Bone marrow (tissue), 2 donors: ENCODE results near the gene CYRIA.

Source experiments
- DNase-seq, 2 donors: peaks; one replicate each; lab custom pipeline; 2025; lab: John Stamatoyannopoulos, UW

CYRIA gene

DNA sequence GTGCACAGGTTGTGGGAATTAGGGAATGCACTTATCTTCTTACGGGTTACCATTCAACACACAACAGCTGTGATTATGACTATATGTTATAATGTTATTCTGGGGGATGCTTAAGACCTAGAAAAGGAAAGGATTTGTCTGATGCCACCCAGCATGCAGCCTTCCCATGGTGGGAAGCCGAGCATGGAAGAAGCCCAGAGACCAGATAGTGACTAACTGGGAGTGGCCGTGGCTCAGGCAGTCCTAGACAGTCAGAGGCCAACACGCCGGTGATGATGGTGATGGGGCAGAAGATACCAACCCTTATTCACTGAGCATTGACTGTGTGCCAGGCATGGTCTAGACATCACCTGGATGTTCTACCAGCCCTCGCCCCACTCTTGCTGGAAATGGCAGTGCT lies 35.9 kb downstream of the CYRIA start:
- no peak for DNase-seq

DNA sequence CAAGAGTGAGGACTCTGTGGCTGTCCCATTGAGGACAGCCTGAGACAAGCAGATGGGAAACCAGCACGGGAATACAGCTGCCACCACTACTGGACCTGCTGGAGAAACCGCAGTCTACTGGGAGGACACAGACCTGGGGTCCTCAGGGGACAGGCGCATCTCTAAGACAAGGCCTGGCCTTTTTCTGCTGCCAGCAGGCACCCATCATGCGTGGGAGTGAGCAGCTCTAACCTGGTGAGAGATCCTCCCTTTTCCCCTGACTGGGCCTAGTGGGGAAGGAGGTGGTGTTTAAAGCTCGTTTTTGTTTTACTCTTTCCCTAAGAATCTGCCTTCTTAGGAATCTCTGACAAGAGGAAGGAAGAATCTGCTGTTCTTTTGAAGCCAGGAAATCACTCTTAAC lies 36.6 kb downstream of the CYRIA start:
- no peak for DNase-seq

DNA sequence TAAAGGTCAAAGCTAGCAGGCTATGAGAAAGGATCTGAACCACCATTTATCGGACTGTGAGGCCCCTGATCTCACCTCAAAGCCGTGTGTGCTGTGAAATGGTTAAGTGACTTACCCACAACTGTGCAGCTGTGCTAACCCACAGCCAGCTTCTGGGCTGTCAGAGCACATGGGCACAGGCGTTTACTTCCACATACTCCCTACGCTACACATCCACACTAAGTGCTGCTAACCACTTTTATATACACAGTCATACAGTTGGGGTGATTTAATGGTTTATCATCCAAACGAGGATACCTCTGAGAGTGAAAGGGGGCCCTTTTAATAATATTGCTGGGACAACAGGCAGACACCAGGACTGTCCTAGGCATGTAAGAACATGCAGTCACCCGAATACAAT lies 37.3 kb downstream of the CYRIA start:
- DNase-seq, result no peak

DNA sequence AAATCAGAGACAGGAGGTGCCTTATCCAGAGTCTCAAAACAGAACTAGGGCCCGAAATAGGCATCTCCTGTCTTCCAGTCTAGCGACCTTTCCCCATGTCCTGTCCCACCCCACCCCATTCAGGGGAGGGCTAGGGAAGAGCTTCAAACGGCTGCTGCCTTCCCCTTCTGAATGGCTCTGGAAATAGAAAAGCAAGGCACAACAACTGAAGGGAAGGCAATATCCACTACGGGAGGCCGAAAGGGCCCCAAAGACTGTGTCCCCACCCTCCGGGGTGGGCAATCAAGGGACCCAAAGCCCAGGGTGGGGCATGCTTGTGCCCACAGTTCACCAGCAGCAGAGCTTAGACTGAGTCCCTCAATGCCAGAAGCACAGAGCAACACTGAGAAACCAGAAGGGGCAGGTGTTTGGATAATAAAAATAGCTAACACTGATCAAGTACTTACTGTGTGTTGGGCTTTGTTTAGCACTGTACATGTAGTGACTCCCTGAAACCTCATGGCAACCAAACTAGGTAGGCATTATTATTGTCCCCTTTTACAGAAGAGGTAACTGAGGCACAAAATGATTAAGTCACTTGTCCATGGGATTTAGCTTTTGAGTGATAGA lies 38.5 kb downstream of the CYRIA start:
- no peak for DNase-seq

DNA sequence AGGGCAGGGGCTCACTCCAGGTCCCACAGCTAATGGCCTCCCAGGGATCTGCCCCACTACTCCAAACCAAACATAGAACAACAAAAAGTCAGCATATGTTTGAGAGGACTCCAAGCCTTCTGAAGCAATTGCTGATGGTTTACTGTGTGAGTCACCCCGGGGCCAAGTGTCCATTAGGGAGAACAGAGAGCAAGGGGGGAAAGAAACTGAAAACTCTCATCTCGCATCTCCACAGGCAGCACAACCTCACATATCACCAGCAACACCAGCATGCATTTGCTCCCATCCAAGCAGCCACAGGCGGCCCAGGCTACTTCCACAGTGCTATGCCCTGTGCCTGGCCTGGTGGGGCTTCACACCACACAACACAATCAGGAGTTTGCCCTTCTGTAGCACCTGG lies 39.1 kb downstream of the CYRIA start:
- peak in 1 of 2 donors; percentile 6 for DNase-seq

DNA sequence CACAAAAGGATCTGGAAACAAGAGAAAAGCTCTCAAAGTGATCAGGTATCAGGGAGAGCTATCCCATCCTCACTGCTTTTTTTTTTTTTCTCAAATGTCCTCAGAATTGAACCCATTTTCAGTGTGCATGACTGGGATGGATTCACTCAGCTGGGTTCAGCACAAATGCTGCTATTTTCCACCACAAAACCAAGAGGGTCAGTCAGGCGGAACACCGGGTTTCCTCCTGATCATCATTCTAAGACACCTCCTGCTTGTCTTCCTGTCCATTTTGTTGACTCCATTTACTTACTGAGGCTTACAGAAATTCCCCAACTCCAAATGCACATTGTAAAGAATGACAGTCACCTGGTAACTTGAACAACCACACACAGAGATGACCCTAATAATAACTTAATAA lies 39.9 kb downstream of the CYRIA start:
- no peak for DNase-seq

DNA sequence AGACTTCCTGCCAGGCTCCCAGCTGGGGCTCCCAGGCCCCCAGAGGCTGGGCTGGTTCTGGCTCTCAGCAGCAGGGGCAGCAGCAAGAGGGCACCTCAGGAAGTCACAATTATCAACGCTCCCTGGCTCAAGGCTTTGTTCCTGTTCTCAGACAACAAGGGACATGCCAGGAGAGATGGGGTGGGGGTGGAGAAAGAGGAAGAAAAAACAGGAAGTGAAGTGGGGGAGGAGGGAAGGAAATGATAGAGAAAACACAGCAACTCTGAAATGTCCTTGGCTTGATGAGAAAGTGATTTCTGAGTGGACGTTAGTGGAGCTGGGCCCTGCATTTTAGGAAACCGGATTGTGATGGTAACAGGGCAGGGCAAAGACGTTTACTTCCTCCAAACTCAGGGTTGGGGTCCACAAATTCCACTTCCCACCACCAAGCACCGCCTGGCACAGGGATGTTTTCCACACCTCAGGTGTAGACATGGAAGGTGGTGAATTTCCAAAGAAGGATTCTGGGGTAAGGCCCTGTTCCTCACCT lies 40.4 kb downstream of the CYRIA start:
- peak; percentile 27 to 82 for DNase-seq

DNA sequence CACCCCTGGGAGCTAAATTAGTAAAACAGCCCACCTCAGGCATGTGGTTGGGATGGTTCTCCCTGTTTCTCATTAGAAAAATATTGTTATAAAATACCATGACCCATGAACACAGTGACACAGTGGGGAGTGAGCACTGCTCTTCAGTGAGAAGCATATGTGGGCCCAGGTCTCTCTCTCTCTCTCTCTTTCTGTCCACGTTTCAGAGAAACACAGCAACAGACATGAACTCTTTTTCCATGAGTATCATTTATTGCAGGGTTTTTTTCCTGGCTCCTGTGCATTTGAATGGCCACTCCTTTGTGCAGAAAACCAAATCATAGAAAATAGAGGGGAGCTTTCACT lies 41.2 kb downstream of the CYRIA start:
- no peak for DNase-seq

DNA sequence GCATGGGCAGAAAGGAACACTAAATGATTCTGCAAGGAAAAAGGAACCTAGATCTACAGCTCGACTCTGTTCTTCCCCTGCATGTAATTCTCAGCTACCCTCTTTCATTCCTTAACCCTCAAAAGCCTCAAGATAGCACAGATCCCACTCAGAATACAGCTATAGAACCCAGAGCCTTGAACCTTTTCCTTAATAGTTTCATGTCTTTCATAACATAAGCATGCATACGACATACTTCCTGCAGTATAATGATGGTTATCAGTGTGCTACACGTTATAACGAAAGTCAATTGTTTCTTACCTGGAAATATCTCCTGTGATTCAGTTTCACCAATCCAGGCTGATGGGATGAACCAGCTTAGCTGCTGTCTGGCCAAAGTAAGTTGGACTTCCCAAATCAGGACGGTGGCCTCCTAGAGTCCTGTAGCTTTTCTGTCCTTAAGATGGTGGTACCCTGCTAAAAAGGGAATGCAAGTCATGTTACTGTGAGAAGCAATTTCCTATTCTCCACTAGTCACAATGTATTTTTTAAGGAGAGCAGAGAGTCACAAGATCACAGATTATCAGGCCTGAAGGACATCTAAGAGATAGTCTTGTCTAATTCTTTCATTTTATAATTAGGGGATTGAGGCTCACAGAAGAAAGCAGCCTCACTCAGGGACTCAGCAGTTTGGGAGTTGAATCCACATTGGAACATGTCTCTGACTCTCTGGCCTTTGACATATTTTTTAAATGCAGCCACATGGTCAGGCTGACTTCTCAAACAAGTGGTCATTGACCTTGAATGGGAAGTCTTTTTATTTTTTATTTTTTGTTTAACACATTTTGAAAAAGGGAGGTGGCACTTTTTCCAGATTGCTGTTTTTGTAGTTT lies 41.8 kb downstream of the CYRIA start:
- no peak for DNase-seq

DNA sequence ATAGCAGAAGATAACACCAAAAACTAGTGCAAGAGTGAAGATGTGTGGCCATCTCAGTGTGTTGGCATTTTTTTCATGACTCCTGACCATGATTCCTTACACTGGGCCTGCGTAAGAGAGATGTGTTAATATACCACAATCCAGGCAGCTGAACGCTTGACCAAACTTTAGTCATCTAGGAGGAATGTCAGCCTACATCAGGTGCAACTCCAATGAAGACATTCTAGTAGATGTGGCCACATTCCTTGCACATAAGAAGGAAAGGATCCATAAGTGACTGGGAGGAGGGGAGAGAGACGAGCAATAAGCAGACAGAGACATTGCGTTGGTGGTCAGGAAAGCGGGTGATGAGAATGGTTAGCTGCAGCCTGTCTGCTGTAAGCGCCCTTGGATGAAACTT lies 42.6 kb downstream of the CYRIA start:
- DNase-seq, result no peak

DNA sequence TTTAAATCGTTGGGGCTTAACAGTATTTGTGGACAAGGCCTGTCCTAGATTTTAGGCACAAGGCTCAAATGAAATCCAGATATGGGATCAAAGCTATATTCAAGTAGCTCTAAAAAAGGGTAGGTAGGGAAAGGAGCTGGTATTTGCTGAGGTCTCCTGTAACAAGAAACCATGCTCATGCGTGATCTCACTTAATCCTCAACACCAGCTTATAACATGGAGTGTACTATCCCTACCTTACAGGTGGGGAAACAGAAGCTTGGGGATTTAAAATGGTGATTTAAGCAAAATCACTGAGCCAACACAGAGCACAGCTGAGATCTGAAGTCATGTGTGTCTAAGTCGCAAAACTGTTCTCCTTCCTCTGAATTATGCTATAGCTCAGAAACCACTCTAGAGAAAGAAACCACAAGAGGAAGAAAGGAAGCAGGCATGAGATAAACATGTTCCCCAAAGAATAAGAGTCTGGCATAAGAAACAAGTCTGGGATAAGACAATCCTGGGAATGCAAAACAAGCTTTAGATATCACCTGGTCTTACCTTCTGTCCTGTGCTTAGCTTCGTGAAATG lies 43.1 kb downstream of the CYRIA start:
- peak in 1 of 2 donors; percentile 47 for DNase-seq

DNA sequence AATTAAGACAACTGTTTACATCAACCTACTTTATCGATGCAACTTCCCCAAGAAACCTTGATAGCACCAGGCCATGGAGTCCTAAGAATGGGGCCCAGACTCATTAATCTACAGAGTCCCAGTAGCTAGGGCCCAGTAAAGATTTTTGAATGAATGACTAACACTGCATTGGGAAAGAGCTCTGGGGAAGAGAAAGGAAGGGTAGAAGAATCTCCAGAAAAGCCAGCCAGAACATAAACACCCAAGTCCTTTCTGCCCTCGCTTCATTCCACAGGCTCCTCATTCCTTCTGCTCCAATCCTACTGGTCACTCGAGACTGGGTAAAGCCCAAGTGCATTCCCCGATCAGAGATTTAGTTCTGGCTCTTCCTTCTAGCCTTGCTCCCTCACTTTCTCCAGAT lies 44.3 kb downstream of the CYRIA start:
- no peak for DNase-seq

DNA sequence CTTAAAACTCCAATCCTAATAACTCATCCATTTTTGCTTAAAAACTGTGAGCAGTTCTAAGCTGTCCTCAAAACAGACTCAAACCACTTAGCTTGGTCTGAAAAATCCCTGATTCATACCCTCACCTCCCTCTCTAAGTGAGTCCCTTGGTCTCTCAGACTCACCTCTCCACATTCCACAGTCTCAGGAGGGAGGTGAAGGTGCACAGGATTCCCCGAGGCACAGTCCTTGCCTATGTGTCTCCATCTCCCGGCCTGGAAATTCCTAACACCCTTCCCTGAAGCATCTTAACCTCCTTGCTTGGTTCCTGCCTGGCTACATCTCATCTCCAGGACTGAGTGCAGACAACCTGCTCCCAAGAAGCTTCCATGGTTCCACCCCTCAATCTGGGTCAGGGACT lies 45.0 kb downstream of the CYRIA start:
- no peak for DNase-seq

DNA sequence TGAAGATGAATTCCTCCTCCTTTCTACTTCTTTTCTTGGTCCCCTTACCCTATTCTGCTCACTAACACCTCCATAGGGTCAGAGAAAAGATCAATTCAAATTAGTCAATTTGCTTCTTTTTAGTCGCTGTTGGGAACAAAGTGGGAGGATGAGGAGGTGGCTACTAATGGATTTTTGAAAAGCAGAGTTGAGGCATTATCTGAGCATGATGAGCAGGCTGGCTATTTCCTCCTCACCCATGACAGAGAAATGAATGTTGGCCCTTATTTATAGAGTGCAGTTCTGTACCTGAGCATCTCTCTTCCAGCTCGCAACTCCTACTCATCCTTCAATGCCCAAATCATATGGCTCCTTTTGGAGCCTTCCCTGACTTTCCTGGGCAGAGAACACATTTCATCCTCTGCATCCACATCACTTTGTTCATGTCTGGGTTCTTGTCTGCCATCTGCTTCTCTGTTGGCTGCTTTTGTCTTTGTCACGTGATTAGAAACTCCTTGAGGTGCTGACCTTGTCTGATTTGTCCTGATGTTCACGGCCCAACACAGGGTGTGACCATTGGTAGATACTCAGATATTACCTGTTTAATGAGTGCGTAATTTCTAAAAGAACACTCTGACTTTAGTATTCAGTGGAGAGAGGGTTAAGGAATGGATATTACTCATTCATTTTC lies 45.9 kb downstream of the CYRIA start:
- DNase-seq, result no peak

DNA sequence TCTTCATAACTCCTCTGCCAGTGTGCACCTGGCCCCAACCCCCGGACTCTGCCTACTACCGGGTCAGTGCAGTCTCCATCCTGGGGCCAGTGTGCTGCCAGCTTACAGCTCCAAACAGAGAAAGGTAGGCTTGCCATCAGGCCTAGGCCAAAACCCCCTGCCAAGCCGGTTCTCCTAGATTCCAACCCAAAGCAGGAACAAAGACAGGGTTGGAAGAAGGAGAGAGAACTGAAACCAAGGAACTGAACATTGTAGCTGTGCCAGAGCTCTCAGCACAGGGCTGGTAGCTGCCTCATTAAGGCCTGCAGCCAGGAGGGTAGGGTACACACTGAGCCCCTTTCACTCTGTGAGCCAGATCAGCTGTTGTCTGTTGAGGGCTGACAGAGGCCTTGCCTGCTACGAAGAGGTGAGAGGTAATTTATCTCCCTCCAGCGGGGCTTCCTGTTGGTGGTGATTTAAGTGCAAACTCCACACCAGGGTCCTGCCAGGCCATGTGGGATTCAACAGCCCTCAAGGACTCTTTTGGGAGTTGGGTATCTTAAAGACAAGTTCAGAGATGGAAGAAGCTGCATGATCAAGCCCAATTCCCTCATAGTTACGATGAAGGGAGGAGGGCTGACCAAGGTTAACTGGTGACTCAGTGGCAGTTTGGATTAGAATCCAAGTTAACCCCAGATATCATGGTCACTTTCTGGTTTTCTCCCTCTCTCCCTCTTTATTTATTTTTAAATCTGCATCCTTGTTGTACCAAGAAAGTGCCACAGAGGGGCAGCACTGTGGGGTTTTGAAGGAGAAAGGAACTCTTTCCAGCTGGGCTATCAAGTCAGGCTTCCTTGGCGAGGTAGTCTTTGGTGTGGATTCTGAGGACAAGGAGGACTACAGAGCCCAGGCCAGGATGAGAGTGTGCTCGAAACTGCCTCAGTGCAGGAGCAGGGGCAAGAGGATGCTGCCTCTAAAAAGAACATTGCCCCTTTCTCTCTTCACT lies 48.1 kb downstream of the CYRIA start:
- DNase-seq, result no peak
